Measurements from ENCODE around the gene CATSPERZ.

The CATSPERZ gene

DNA sequence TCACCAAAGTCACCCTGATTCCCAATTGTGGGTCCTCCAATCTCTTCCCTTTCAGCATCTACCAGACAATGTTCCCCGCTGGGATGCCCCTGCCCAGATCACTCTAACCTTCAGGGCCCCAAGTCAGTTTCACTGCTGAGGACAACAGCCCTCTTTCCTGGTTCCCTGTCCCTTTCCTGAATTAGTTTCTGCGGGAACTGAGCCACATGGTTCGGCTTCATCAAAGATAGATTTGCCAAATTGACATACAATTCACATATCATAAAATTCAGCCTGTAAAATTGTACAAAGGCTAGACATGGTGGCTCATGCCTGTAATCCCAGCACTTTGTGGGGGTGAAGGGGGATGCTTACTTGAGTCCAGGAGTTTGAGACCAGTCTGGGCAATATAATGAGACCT, 27.8 kb downstream of the CATSPERZ start:
- Histone ChIP-seq H3K9ac (no peak overlapping the region), H3K27ac (no peak overlapping the region), H4K20me1 (ENCODE audit: insufficient read depth) (no peaks in the 10 kb centered on the region), H2AFZ (ENCODE audit: low read depth) (no peak overlapping the region), H3K4me1 (ENCODE audit: low read depth, poor library complexity, severe bottlenecking) (peaks cover 12% of the 10 kb centered on the region), H3K36me3 (ENCODE audit: insufficient read depth) (no peaks in the 10 kb centered on the region), H3K4me3 (IDR thresholded peaks at IDR 0.05; ENCODE audit: insufficient read depth, low read depth, low read length) (no peak overlapping the region), H3K79me2 (ENCODE audit: insufficient read depth, low read depth) (no peaks in the 10 kb centered on the region), H3K4me2 (no peak overlapping the region), H3K27me3 (ENCODE audit: insufficient read depth, low read depth) (no peaks in the 10 kb centered on the region)
- TF ChIP-seq, protein P1, sequence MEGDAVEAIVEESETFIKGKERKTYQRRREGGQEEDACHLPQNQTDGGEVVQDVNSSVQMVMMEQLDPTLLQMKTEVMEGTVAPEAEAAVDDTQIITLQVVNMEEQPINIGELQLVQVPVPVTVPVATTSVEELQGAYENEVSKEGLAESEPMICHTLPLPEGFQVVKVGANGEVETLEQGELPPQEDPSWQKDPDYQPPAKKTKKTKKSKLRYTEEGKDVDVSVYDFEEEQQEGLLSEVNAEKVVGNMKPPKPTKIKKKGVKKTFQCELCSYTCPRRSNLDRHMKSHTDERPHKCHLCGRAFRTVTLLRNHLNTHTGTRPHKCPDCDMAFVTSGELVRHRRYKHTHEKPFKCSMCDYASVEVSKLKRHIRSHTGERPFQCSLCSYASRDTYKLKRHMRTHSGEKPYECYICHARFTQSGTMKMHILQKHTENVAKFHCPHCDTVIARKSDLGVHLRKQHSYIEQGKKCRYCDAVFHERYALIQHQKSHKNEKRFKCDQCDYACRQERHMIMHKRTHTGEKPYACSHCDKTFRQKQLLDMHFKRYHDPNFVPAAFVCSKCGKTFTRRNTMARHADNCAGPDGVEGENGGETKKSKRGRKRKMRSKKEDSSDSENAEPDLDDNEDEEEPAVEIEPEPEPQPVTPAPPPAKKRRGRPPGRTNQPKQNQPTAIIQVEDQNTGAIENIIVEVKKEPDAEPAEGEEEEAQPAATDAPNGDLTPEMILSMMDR (conservative IDR thresholded peaks at IDR 0.05; ENCODE audit: low read depth, low read length): no peak

DNA sequence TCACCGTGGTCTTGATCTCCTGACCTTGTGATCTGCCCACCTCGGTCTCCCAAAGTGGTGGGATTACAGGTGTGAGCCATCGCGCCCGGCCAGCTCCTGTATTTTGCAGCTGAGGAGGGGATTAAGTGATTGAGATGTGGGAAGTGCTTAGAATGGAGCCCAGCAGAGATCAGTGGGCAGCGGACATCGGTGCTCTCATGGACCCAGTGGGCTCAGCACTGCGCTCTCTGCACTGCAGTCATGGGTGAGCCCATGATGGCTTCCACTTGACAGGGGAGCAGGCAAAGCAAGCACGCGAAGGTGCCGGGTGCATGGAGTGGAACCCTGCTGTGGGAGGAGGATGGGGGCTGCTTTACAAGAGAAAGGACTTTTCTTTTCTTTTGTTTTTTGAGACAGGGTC, 30.7 kb downstream of the CATSPERZ start:
- Histone ChIP-seq H3K79me2 (ENCODE audit: insufficient read depth, low read depth) (no peaks in the 10 kb centered on the region), H3K36me3 (ENCODE audit: insufficient read depth) (no peaks in the 10 kb centered on the region), H3K4me2 (no peak overlapping the region), H2AFZ (ENCODE audit: low read depth) (no peak overlapping the region), H3K9ac (no peak overlapping the region), H3K27ac (no peak overlapping the region), H4K20me1 (ENCODE audit: insufficient read depth) (no peaks in the 10 kb centered on the region), H3K4me1 (ENCODE audit: low read depth, poor library complexity, severe bottlenecking) (peaks cover 29% of the 10 kb centered on the region), H3K27me3 (ENCODE audit: insufficient read depth, low read depth) (no peaks in the 10 kb centered on the region), H3K4me3 (IDR thresholded peaks at IDR 0.05; ENCODE audit: insufficient read depth, low read depth, low read length) (no peak overlapping the region)
- TF ChIP-seq, protein P1 (conservative IDR thresholded peaks at IDR 0.05; ENCODE audit: low read depth, low read length): no peak

DNA sequence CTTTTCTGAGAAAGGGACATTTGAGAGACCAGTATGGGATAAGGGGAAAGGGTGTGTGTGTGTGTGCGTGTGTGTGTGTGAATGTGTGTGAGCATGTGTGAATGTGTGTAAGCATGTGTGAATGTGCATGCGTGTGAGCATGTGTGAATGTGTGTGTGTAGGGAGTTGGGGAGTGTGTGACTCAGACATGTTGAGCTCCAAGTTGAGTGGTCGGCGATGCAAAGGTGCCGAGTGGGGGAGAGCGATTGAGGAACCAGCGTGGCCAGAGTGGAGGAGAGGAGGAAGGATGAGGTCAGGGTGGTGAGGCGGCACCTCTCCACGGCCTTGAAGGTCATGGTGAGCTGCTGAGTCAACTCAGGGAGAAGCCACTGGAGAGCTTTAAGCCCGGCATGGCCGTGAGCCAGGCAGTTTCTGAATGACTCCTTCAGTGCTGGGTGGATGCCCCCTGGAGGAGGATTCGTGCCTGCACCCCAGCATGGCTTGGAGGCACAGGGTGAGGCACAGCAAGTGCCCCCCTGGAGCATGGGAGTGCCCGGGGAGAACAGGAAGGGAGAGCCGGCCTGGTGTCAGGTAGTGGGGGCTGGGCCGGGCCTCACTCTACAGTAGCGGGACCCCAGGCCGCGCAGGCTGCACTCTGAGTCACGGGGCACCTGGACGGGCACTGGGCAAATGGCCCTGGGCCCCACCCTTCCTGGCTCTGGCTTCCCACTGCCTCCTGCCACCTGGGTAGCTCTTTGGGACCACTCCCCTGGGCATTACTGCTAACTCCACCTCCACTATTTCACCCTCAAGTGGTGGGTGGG, 31.6 kb downstream of the CATSPERZ start:
- Histone ChIP-seq H4K20me1 (ENCODE audit: insufficient read depth) (no peaks in the 10 kb centered on the region), H3K79me2 (ENCODE audit: insufficient read depth, low read depth) (no peaks in the 10 kb centered on the region), H3K27me3 (ENCODE audit: insufficient read depth, low read depth) (no peaks in the 10 kb centered on the region), H2AFZ (ENCODE audit: low read depth) (peak overlapping the region; percentile 38; the same call in 1 of the 2 replicates), H3K36me3 (ENCODE audit: insufficient read depth) (no peaks in the 10 kb centered on the region), H3K4me3 (IDR thresholded peaks at IDR 0.05; ENCODE audit: insufficient read depth, low read depth, low read length) (no peak overlapping the region), H3K4me2 (no peak overlapping the region; the same call in 1 of the 2 replicates), H3K27ac (no peak overlapping the region), H3K4me1 (ENCODE audit: low read depth, poor library complexity, severe bottlenecking) (peaks cover 36% of the 10 kb centered on the region), H3K9ac (no peak overlapping the region)
- TF ChIP-seq, protein P1 (conservative IDR thresholded peaks at IDR 0.05; ENCODE audit: low read depth, low read length): peak; percentile 63

DNA sequence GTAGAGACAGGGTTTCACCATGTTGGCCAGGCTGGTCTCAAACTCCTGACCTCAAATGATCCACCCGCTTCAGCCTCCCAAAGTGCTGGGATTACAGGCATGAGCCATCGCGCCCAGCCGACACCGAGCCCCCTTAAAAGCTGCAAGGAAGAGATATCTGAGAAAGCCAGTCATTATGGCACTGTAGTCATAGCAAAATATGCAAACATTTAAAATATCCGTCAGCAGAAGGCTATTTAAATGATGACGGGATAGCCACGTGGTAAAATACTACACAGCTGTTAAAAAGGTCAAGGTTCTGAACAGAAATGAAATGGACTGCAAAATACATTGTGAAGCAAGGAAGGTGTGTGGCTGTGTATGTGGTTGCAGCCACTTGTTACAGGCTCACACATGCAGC, 33.4 kb downstream of the CATSPERZ start:
- Histone ChIP-seq H3K36me3 (ENCODE audit: insufficient read depth) (no peaks in the 10 kb centered on the region), H3K9ac (no peak overlapping the region), H4K20me1 (ENCODE audit: insufficient read depth) (no peaks in the 10 kb centered on the region), H3K4me2 (no peak overlapping the region), H3K4me1 (ENCODE audit: low read depth, poor library complexity, severe bottlenecking) (peaks cover 36% of the 10 kb centered on the region), H3K27ac (no peak overlapping the region), H3K27me3 (ENCODE audit: insufficient read depth, low read depth) (no peaks in the 10 kb centered on the region), H2AFZ (ENCODE audit: low read depth) (no peak overlapping the region), H3K4me3 (IDR thresholded peaks at IDR 0.05; ENCODE audit: insufficient read depth, low read depth, low read length) (no peak overlapping the region), H3K79me2 (ENCODE audit: insufficient read depth, low read depth) (no peaks in the 10 kb centered on the region)
- TF ChIP-seq, protein P1 (conservative IDR thresholded peaks at IDR 0.05; ENCODE audit: low read depth, low read length): no peak
